Pancreas (tissue), 10 donors: ENCODE results near the gene RTP2. TPM values are rescaled to one million over a fixed set of nuclear protein-coding genes. Genes with fewer than 3 reads are reported as not detected.

Experiments used
- ATAC-seq, 4 donors: fragments of 200-7000 bp; cut with Tn5 transposase; one replicate each; pipeline versions ENCODE4 v1.8.0 to v1.9.1; 2020; ENCODE audit warnings: mild to moderate bottlenecking in 4 of 4, moderate library complexity in 4 of 4
- DNase-seq, 6 donors: peaks; one replicate each; pipeline ENCODE4 v3.0.0-alpha.2; 2020
- FAIRE-seq: peaks from 2 replicates; lab custom pipeline; 2012; peaks lifted over from hg19 to GRCh38; lab: Jason Lieb, UNC
- H3K27ac ChIP-seq, 4 donors: fragments of 200-600 bp; sonication (generic); 1 replicate in 3 of 4; 2 replicates in 1 of 4; pipeline versions ENCODE4 v1.5.0 to v1.8.0; 2020
- H3K27me3 ChIP-seq, 4 donors: fragments of 200-600 bp; one replicate each; pipeline ENCODE4 v1.8.0; 2021
- H3K36me3 ChIP-seq, 3 donors: fragments of 200-600 bp; sonication (generic) in 1 of 3; one replicate each; pipeline versions ENCODE4 v1.5.0 to v1.8.0; 2020 to 2021
- H3K4me1 ChIP-seq, 3 donors: fragments of 200-600 bp; one replicate each; pipeline ENCODE4 v1.8.0; 2021
- H3K4me3 ChIP-seq, 4 donors: fragments of 200-600 bp; sonication (generic) in 2 of 4; one replicate each; pipeline versions ENCODE4 v1.5.0 to v1.8.0; 2020 to 2021
- H3K9me3 ChIP-seq, 4 donors: fragments of 200-600 bp; one replicate each; pipeline ENCODE4 v1.8.0; 2021
- CTCF ChIP-seq, 4 donors: fragments of 200-600 bp; sonication (generic) in 3 of 4; IDR thresholded peaks; one replicate each; pipeline versions ENCODE4 v1.5.0 to v1.8.0; 2021; ENCODE audit warnings: antibody characterized with exemption in 4 of 4
- WGBS, 2 donors: extraction: QIAGEN DNeasy Blood & Tissue Kit; methylation state at CpG; one replicate each; pipeline ENCODE4 v1.1.7; 2013; 5-methylcytosine and 5-hydroxymethylcytosine counted together
- intact Hi-C, 3 donors: fragments of 100-400 bp; cut with DNase I; formaldehyde crosslinking; loops; one replicate each; pipeline versions ENCODE4 v1.11.1 to v1.14.2; 2022
- polyA plus RNA-seq, 2 donors: library from polyadenylated mRNA; stranded (reverse); fragments of 200-250 nt; gene quantifications; one replicate each; pipeline ENCODE4 v1.2.3, GENCODE V29; 2013
- total RNA-seq, 6 donors: library from RNA; stranded (reverse); fragmentation: NEBNext Ultra II Directional in 4 of 6; extraction: Animal tissue kit (Norgen Biotek cat#: 25700) in 4 of 6; gene quantifications; one replicate each; pipeline versions ENCODE4 v1.2.1 to v1.2.4, GENCODE V29; 2021 to 2023
- donor health status: healthy with polysubstance abuse.
- donor health status: DM: no; HTN: no; CAD: no; lungs with moderate emphysema.
- donor health status: DM: no; HTN: no; CAD: no.
- donor health status: control.
- donor health status: control.
- donor health status: Bipolar disorder and iron deficiency.
- donor health status: DM: yes; HTN: yes; CAD: no.
- donor health status: DM: no; HTN: no; CAD: no.
- donor health status: DM: no; HTN: no; CAD: no.
- donor health status: DM: yes; HTN: yes; CAD: no.

RTP2 gene
- total and polyA plus RNA-seq, 8 donors, result not detected

- FAIRE-seq (no peak), DNase-seq (no peak), ATAC-seq (no peak)
- H3K27me3 ChIP-seq, result no peaks in the 10 kb centered on the region
- no peaks in the 10 kb centered on the region for H3K36me3 ChIP-seq
- H3K4me1 ChIP-seq, result no peaks in the 10 kb centered on the region
- no peak overlapping the region for H3K4me3 ChIP-seq
- H3K9me3 ChIP-seq, result no peaks in the 10 kb centered on the region
- intact Hi-C loops, result no loop called here
- no peak overlapping the region for H3K27ac ChIP-seq
- WGBS, 2 donors, result 66 to 67% methylated on average over 5 of the region's 5 CpGs
- no peak for TF ChIP-seq CTCF (IDR thresholded peaks at IDR 0.05)
These were observed 39.4 kb downstream of the RTP2 start for GRCh38 chr3:187662848-187663409.

- intact Hi-C loops, result no loop called here
These were observed 41.1 kb downstream of the RTP2 start for GRCh38 chr3:187661267-187661666.

GRCh38 chr3:187651282-187651681 is 51.1 kb downstream of the RTP2 start:
- H3K9me3 ChIP-seq, result no peaks in the 10 kb centered on the region
- no peak overlapping the region for H3K27ac ChIP-seq
- intact Hi-C loops, result no loop called here
- H3K27me3 ChIP-seq, result no peaks in the 10 kb centered on the region
- no peaks in the 10 kb centered on the region for H3K36me3 ChIP-seq
- H3K4me3 ChIP-seq, result no peak overlapping the region
- FAIRE-seq (no peak), ATAC-seq (no peak), DNase-seq (no peak)
- WGBS, 2 donors, result 50% methylated on average over 2 of the region's 2 CpGs
- H3K4me1 ChIP-seq, result no peaks in the 10 kb centered on the region
- no peak for TF ChIP-seq CTCF (IDR thresholded peaks at IDR 0.05)

More at GRCh38 chr3:187661267-187661666, 41.1 kb downstream of the RTP2 start:
- no peak for DNase-seq
- Histone ChIP-seq H3K27me3 (no peaks in the 10 kb centered on the region), H3K4me1 (no peaks in the 10 kb centered on the region), H3K27ac (no peak overlapping the region), H3K9me3 (no peaks in the 10 kb centered on the region), H3K4me3 (no peak overlapping the region), H3K36me3 (no peaks in the 10 kb centered on the region)
- no peak for TF ChIP-seq CTCF (IDR thresholded peaks at IDR 0.05)
- no peak for ATAC-seq
- no peak for FAIRE-seq

Other genes starting within 250 kb of the RTP2 start
- gene SST, start 32.2 kb downstream of the RTP2 start, total RNA-seq, result 100 to 1,000 TPM in 5 of 6 donors, 10 to 100 TPM in 1; 91.5 to 743 (median 193) TPM
- gene SST, start 32.2 kb downstream of the RTP2 start, polyA plus RNA-seq, result over 10,000 TPM in 1 of 2 donors, 1,000 to 10,000 TPM in 1; 3,090 to 13,953 TPM
- gene BCL6, start 42.9 kb upstream of the RTP2 start, total RNA-seq, result 10 to 100 TPM; 19.0 to 48.1 (median 30.5) TPM
- 10 to 100 TPM; 27.1 to 40.7 TPM for gene BCL6, start 42.9 kb upstream of the RTP2 start, polyA plus RNA-seq